Measurements from ENCODE around the gene MACROD1.

The MACROD1 gene

GRCh38 chr11:63997104-63997700, 168.7 kb downstream of the MACROD1 start:
- TF ChIP-seq CTCF (IDR thresholded peaks at IDR 0.05; ENCODE audit: extremely low read depth, insufficient read depth, missing control alignments) = no peak
- DNase-seq (ENCODE audit: low spot score) = no peak
- in situ Hi-C loops (cut with MboI; ENCODE audit: low pct_unique_long_range_greater_than_20kb, low sequenced_read_pairs, unreplicated experiment) = loop anchor here (25.0 kb wide), 1 partner anchor 165 kb away; the partner anchor contains the start of gene MACROD1

- no peak for DNase-seq (ENCODE audit: low spot score)
- no peak for TF ChIP-seq CTCF (IDR thresholded peaks at IDR 0.05; ENCODE audit: extremely low read depth, insufficient read depth, missing control alignments)
- in situ Hi-C loops (cut with MboI; ENCODE audit: low pct_unique_long_range_greater_than_20kb, low sequenced_read_pairs, unreplicated experiment) = loop anchor here (25.0 kb wide), 1 partner anchor 166 kb away; the partner anchor contains the start of gene MACROD1
Observed at GRCh38 chr11:63996512-63996911, 169.4 kb downstream of the MACROD1 start.

DNA sequence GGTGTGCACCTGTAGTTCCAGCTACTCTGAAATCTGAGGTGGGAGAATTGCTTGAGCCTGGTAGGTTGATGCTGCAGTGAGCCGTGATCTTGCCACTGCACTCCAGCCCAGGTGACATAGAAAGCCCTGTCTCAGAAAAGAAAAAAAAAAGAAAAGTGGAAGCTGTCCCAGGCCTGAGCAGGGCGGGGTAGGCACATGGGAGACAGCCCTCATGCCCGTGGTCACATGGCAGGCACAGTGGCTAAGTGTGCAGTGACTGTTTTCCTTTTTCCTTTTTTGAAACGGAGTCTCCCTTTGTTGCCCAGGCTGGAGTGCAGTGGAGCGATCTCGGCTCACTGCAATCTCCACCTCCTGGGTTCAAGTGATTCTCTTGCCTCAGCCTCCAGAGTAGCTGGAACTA, 171.9 kb downstream of the MACROD1 start:
- no peak for DNase-seq (ENCODE audit: low spot score)
- no peak for TF ChIP-seq CTCF (IDR thresholded peaks at IDR 0.05; ENCODE audit: extremely low read depth, insufficient read depth, missing control alignments)
- in situ Hi-C loops (cut with MboI; ENCODE audit: low pct_unique_long_range_greater_than_20kb, low sequenced_read_pairs, unreplicated experiment) = loop anchor here (25.0 kb wide), 1 partner anchor 168 kb away; the partner anchor contains the start of gene MACROD1

DNA sequence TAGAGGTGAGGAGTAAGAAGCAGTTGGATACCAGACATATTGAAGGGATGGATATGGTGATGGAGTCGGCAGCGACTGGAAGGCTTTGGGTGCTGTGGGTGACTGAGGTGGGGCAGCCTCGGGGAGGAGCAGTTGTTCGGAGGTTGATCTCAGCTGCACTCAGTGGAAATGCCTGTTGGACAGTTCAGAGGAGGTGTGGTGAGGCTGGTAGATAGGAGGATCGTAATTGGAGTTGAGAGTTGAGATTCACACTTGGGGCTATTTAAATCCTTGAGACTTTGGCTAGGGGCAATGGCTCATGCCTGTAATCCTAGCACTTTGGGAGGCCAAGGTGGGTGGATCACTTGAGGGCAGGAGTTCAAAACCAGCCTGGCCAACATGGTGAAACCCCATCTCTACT, 172.8 kb downstream of the MACROD1 start:
- DNase-seq (ENCODE audit: low spot score) = no peak
- TF ChIP-seq CTCF (IDR thresholded peaks at IDR 0.05; ENCODE audit: extremely low read depth, insufficient read depth, missing control alignments) = no peak
- in situ Hi-C loops (cut with MboI; ENCODE audit: low pct_unique_long_range_greater_than_20kb, low sequenced_read_pairs, unreplicated experiment) = loop anchor here (25.0 kb wide), 1 partner anchor 169 kb away; the partner anchor contains the start of gene MACROD1

GRCh38 chr11:63991558-63991957, 174.4 kb downstream of the MACROD1 start:
- in situ Hi-C loops (cut with MboI; ENCODE audit: low pct_unique_long_range_greater_than_20kb, low sequenced_read_pairs, unreplicated experiment) = loop anchor here (25.0 kb wide), 1 partner anchor 171 kb away; the partner anchor contains the start of gene MACROD1
- no peak for TF ChIP-seq CTCF (IDR thresholded peaks at IDR 0.05; ENCODE audit: extremely low read depth, insufficient read depth, missing control alignments)
- no peak for DNase-seq (ENCODE audit: low spot score)

DNA sequence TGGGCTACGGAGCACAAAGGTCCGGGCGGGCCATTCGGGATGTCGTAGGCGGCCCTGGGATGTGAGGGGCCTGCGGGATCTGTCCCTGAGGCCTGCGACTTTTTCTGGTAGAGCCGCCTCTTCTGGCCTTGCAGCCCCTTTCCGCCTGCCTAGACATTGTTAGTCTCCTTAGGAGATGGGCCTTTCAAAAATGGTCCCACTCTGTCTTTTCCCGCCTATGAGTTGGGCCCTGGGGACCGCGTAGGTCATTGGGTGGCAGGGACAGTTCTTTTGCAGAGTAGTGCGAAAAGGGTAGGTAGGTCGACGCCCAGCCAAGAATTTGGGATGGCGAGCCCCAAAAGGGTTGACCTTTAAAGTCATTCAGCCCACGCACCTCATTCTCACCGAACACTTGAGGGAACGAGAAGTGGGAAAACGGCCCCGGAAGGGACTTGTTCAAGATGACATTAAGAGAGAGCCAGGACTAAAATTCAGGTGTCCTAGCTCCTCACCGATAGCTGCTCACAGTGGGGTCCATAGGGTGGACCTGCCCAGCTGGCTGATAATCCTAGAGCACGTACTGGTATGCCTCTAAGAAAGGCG, 178.9 kb downstream of the MACROD1 start:
- no peak for TF ChIP-seq CTCF (IDR thresholded peaks at IDR 0.05; ENCODE audit: extremely low read depth, insufficient read depth, missing control alignments)
- in situ Hi-C loops (cut with MboI; ENCODE audit: low pct_unique_long_range_greater_than_20kb, low sequenced_read_pairs, unreplicated experiment) = loop anchor here (25.0 kb wide), 1 partner anchor 175 kb away; the partner anchor contains the start of gene MACROD1
- no peak for DNase-seq (ENCODE audit: low spot score)
